ENCODE measurements around the gene RHOH. TPM values are rescaled to one million over a fixed set of nuclear protein-coding genes. Genes with fewer than 3 reads are reported as not detected.
"Not testable (repeated sequence)": the region's sequence is repeated elsewhere in the genome, so short reads cannot be mapped to it uniquely, and the experiment has no call there.

Gene RHOH, protein sequence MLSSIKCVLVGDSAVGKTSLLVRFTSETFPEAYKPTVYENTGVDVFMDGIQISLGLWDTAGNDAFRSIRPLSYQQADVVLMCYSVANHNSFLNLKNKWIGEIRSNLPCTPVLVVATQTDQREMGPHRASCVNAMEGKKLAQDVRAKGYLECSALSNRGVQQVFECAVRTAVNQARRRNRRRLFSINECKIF
- 1 to 10 TPM; 2.9 to 7.9 TPM for total RNA-seq

DNA sequence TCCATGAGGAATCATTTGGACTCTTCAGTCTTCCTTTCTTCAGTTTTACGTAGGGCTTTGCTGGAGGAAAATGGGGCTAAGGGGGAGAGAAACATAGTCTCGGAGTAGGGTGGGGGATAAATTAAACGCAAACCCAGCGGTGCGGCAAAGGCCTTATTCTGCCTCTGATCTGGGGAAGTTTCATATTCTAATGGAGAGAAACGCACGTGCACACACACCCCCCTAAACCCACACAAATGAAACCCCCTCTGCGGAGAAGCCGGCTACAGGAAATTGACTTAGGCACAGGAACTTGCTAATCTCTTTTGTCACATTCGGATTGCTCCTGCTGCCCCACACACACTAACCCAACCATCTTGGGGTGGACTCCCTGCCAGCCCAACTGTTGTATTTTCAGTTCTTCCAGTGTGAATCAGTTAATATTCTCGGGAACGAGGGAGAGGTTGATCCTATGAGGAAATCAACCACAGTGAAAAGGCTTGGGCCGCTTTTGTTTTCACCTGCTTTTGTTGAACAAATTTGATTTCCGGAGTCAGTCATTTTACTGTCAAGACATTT lies at the start of gene RHOH:
RHOH (plus strand) TSS at position 308 of the 558 bp plus-strand sequence. CDS start 46,356 bp downstream, outside the sequence.
- intact Hi-C loops (cut with DNase I), result no loop called here
- DNase-seq, result no peak
- TF ChIP-seq CTCF (IDR thresholded peaks at IDR 0.05) (no peak), POLR2A (IDR thresholded peaks at IDR 0.05) (peak in 1 of 3 donors; percentile 20)
- no peak within 1 kb of the TSS for H3K4me3 ChIP-seq
- H3K9me3 ChIP-seq, result no peaks in the 10 kb centered on the region
- H3K27me3 ChIP-seq, result no peaks in the 10 kb centered on the region
- H3K4me1 ChIP-seq, result peaks cover under 1% of the 10 kb centered on the region
- WGBS, 2 donors, result 67 to 78% methylated on average over 14 of the region's 14 CpGs
- H3K36me3 ChIP-seq (replicated peaks in 1 of 2; ENCODE audit: insufficient read depth in 1 of 2, low read depth in 2 of 2), result no peaks in the 10 kb centered on the region
- H3K27ac ChIP-seq, result no peak within 1 kb of the TSS
- ATAC-seq, result no peak

GRCh38 chr4:40147490-40147889 lies 49.3 kb upstream of the RHOH start:
- H3K4me1 ChIP-seq; intact Hi-C loops (cut with DNase I); ATAC-seq; H3K4me3 ChIP-seq; H3K27ac ChIP-seq; H3K9me3 ChIP-seq; H3K36me3 ChIP-seq (replicated peaks in 1 of 2; ENCODE audit: insufficient read depth in 1 of 2, low read depth in 2 of 2); H3K27me3 ChIP-seq; DNase-seq: not testable (repeated sequence)
- 95% methylated on average over 17 of the region's 31 CpGs; no CpG with 5 or more reads in 1 of the 2 donors for WGBS, 2 donors

GRCh38 chr4:40149960-40150385 lies 46.9 kb upstream of the RHOH start:
- ATAC-seq (peak; percentile 65), DNase-seq (peak; percentile 67 to 79 (median 74))
- intact Hi-C loops (cut with DNase I), result loop anchor here (5.0 kb wide), 1 partner anchor 157 kb away; no protein-coding TSS in a partner anchor
- TF ChIP-seq POLR2A (IDR thresholded peaks at IDR 0.05) (no peak), CTCF (IDR thresholded peaks at IDR 0.05) (peak; percentile 51 to 92 (median 85))
- Histone ChIP-seq H3K27ac (no peak overlapping the region), H3K27me3 (no peaks in the 10 kb centered on the region), H3K4me1 (peaks cover 7% of the 10 kb centered on the region), H3K36me3 (replicated peaks in 1 of 2; ENCODE audit: insufficient read depth in 1 of 2, low read depth in 2 of 2) (no peaks in the 10 kb centered on the region), H3K9me3 (no peaks in the 10 kb centered on the region), H3K4me3 (no peak overlapping the region)
- WGBS, 2 donors, result 85 to 90% methylated on average over 3 of the region's 3 CpGs

GRCh38 chr4:40150932-40151331 lies 45.9 kb upstream of the RHOH start:
- Histone ChIP-seq H3K9me3 (no peaks in the 10 kb centered on the region), H3K36me3 (replicated peaks in 1 of 2; ENCODE audit: insufficient read depth in 1 of 2, low read depth in 2 of 2) (no peaks in the 10 kb centered on the region), H3K4me3 (no peak overlapping the region), H3K27ac (no peak overlapping the region), H3K4me1 (peaks cover 7% of the 10 kb centered on the region), H3K27me3 (no peaks in the 10 kb centered on the region)
- DNase-seq (no peak), ATAC-seq (no peak)
- TF ChIP-seq CTCF (IDR thresholded peaks at IDR 0.05) (no peak), POLR2A (IDR thresholded peaks at IDR 0.05) (no peak)
- intact Hi-C loops (cut with DNase I), result loop anchor here (5.0 kb wide), 1 partner anchor 156 kb away; no protein-coding TSS in a partner anchor
- WGBS, 2 donors, result 37 to 50% methylated on average over 3 of the region's 3 CpGs

DNA sequence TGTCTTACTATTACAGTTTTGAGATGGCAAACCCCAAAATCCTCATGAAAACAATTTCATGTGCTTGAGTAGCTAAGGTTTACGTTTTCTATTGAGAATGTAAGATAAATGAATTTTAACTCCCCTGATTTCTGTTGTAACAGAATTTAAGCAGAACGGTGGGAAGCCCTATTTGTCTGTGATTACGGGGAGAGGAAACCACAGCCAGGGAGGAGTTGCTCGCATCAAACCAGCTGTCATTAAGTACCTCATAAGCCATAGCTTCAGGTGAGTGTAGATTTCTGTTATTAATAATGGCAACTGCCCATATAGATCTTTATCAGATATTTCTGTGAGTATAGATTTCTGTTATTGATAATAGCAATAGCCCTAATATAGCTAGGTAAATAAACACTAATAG lies 44.2 kb upstream of the RHOH start:
- WGBS, 2 donors, result 67 to 86% methylated on average over 4 of the region's 4 CpGs
- Histone ChIP-seq H3K4me1 (peaks cover 7% of the 10 kb centered on the region), H3K27me3 (no peaks in the 10 kb centered on the region), H3K9me3 (no peaks in the 10 kb centered on the region), H3K36me3 (replicated peaks in 1 of 2; ENCODE audit: insufficient read depth in 1 of 2, low read depth in 2 of 2) (no peaks in the 10 kb centered on the region), H3K27ac (no peak overlapping the region), H3K4me3 (no peak overlapping the region)
- intact Hi-C loops (cut with DNase I), result loop anchor here (5.0 kb wide), 1 partner anchor 155 kb away; no protein-coding TSS in a partner anchor
- no peak for DNase-seq
- no peak for ATAC-seq
- TF ChIP-seq POLR2A (IDR thresholded peaks at IDR 0.05) (no peak), CTCF (IDR thresholded peaks at IDR 0.05) (no peak)
